ENCODE measurements around the gene THRB.

THRB gene

GRCh38 chr3:24526640-24527212 lies 32.1 kb upstream of the THRB start:
- no peak overlapping the region for H3K27ac ChIP-seq
- H3K9ac ChIP-seq (ENCODE audit: insufficient read length) = no peak overlapping the region
- no peaks in the 10 kb centered on the region for H3K9me3 ChIP-seq (ENCODE audit: low read depth, low read length)
- no peaks in the 10 kb centered on the region for H3K36me3 ChIP-seq (ENCODE audit: insufficient read depth, low read length)
- no peak for TF ChIP-seq POLR2AphosphoS5 (IDR thresholded peaks at IDR 0.05; ENCODE audit: borderline replicate concordance, low read depth, low read length)
- TF ChIP-seq EZH2 (IDR thresholded peaks at IDR 0.05) = no peak
- no peak for TF ChIP-seq FOXP2 (optimal IDR thresholded peaks at IDR 0.05; ENCODE audit: control extremely low read depth, extremely low read length, insufficient read depth)
- no peak overlapping the region for H3K4me3 ChIP-seq
- no peak for DNase-seq (ENCODE audit: low read depth, low spot score)

GRCh38 chr3:24525557-24525956 lies 30.9 kb upstream of the THRB start:
- Histone ChIP-seq H3K9ac (ENCODE audit: insufficient read length) (no peak overlapping the region), H3K27ac (no peak overlapping the region), H3K9me3 (ENCODE audit: low read depth, low read length) (no peaks in the 10 kb centered on the region), H3K36me3 (ENCODE audit: insufficient read depth, low read length) (no peaks in the 10 kb centered on the region), H3K4me3 (no peak overlapping the region)
- DNase-seq (ENCODE audit: low read depth, low spot score) = no peak
- TF ChIP-seq POLR2AphosphoS5 (IDR thresholded peaks at IDR 0.05; ENCODE audit: borderline replicate concordance, low read depth, low read length) (no peak), FOXP2 (optimal IDR thresholded peaks at IDR 0.05; ENCODE audit: control extremely low read depth, extremely low read length, insufficient read depth) (no peak), EZH2 (IDR thresholded peaks at IDR 0.05) (no peak)

- H3K36me3 ChIP-seq (ENCODE audit: insufficient read depth, low read length) = no peaks in the 10 kb centered on the region
Measured at GRCh38 chr3:24525022-24525421, 30.4 kb upstream of the THRB start.

GRCh38 chr3:24523988-24524727 lies 29.5 kb upstream of the THRB start:
- no peak for TF ChIP-seq EZH2 (IDR thresholded peaks at IDR 0.05)
- no peak for TF ChIP-seq POLR2AphosphoS5 (IDR thresholded peaks at IDR 0.05; ENCODE audit: borderline replicate concordance, low read depth, low read length)
- no peak for TF ChIP-seq FOXP2 (optimal IDR thresholded peaks at IDR 0.05; ENCODE audit: control extremely low read depth, extremely low read length, insufficient read depth)
- no peak overlapping the region for H3K27ac ChIP-seq

More at GRCh38 chr3:24525022-24525421, 30.4 kb upstream of the THRB start:
- H3K4me3 ChIP-seq = no peak overlapping the region
- H3K9ac ChIP-seq (ENCODE audit: insufficient read length) = no peak overlapping the region
- H3K27ac ChIP-seq = no peak overlapping the region
- no peaks in the 10 kb centered on the region for H3K9me3 ChIP-seq (ENCODE audit: low read depth, low read length)
- no peak for TF ChIP-seq FOXP2 (optimal IDR thresholded peaks at IDR 0.05; ENCODE audit: control extremely low read depth, extremely low read length, insufficient read depth)
- TF ChIP-seq POLR2AphosphoS5 (IDR thresholded peaks at IDR 0.05; ENCODE audit: borderline replicate concordance, low read depth, low read length) = no peak
- no peak for TF ChIP-seq EZH2 (IDR thresholded peaks at IDR 0.05)
- no peak for DNase-seq (ENCODE audit: low read depth, low spot score)

GRCh38 chr3:24523215-24523614 lies 28.6 kb upstream of the THRB start:
- H3K4me3 ChIP-seq = no peak overlapping the region
- no peak for TF ChIP-seq FOXP2 (optimal IDR thresholded peaks at IDR 0.05; ENCODE audit: control extremely low read depth, extremely low read length, insufficient read depth)
- no peak for TF ChIP-seq EZH2 (IDR thresholded peaks at IDR 0.05)
- TF ChIP-seq POLR2AphosphoS5 (IDR thresholded peaks at IDR 0.05; ENCODE audit: borderline replicate concordance, low read depth, low read length) = no peak
- H3K27ac ChIP-seq = no peak overlapping the region
- no peaks in the 10 kb centered on the region for H3K9me3 ChIP-seq (ENCODE audit: low read depth, low read length)
- H3K9ac ChIP-seq (ENCODE audit: insufficient read length) = no peak overlapping the region
- H3K36me3 ChIP-seq (ENCODE audit: insufficient read depth, low read length) = no peaks in the 10 kb centered on the region
- DNase-seq (ENCODE audit: low read depth, low spot score) = no peak

More at GRCh38 chr3:24523988-24524727, 29.5 kb upstream of the THRB start:
- Histone ChIP-seq H3K9ac (ENCODE audit: insufficient read length) (no peak overlapping the region), H3K9me3 (ENCODE audit: low read depth, low read length) (no peaks in the 10 kb centered on the region), H3K4me3 (no peak overlapping the region), H3K36me3 (ENCODE audit: insufficient read depth, low read length) (no peaks in the 10 kb centered on the region)
- no peak for DNase-seq (ENCODE audit: low read depth, low spot score)

GRCh38 chr3:24522146-24522579 lies 27.5 kb upstream of the THRB start:
- no peaks in the 10 kb centered on the region for H3K36me3 ChIP-seq (ENCODE audit: insufficient read depth, low read length)
- H3K4me3 ChIP-seq = no peak overlapping the region
- H3K9me3 ChIP-seq (ENCODE audit: low read depth, low read length) = no peaks in the 10 kb centered on the region
- no peak overlapping the region for H3K9ac ChIP-seq (ENCODE audit: insufficient read length)
- DNase-seq (ENCODE audit: low read depth, low spot score) = no peak
- TF ChIP-seq EZH2 (IDR thresholded peaks at IDR 0.05) = no peak
- no peak for TF ChIP-seq POLR2AphosphoS5 (IDR thresholded peaks at IDR 0.05; ENCODE audit: borderline replicate concordance, low read depth, low read length)
- TF ChIP-seq FOXP2 (optimal IDR thresholded peaks at IDR 0.05; ENCODE audit: control extremely low read depth, extremely low read length, insufficient read depth) = no peak
- no peak overlapping the region for H3K27ac ChIP-seq

- Histone ChIP-seq H3K9ac (ENCODE audit: insufficient read length) (no peak overlapping the region), H3K9me3 (ENCODE audit: low read depth, low read length) (no peaks in the 10 kb centered on the region), H3K27ac (no peak overlapping the region), H3K4me3 (peak overlapping the region; percentile 25; the same call in 1 of the 2 replicates), H3K36me3 (ENCODE audit: insufficient read depth, low read length) (no peaks in the 10 kb centered on the region)
- no peak for TF ChIP-seq FOXP2 (optimal IDR thresholded peaks at IDR 0.05; ENCODE audit: control extremely low read depth, extremely low read length, insufficient read depth)
- TF ChIP-seq EZH2 (IDR thresholded peaks at IDR 0.05) = peak; percentile 53
- no peak for DNase-seq (ENCODE audit: low read depth, low spot score)
Measured at GRCh38 chr3:24521420-24522145, 26.9 kb upstream of the THRB start.

- H3K36me3 ChIP-seq (ENCODE audit: insufficient read depth, low read length) = no peaks in the 10 kb centered on the region
- no peak overlapping the region for H3K27ac ChIP-seq
- no peak for TF ChIP-seq EZH2 (IDR thresholded peaks at IDR 0.05)
- no peak for TF ChIP-seq POLR2AphosphoS5 (IDR thresholded peaks at IDR 0.05; ENCODE audit: borderline replicate concordance, low read depth, low read length)
- no peak for TF ChIP-seq FOXP2 (optimal IDR thresholded peaks at IDR 0.05; ENCODE audit: control extremely low read depth, extremely low read length, insufficient read depth)
- H3K9ac ChIP-seq (ENCODE audit: insufficient read length) = no peak overlapping the region
- H3K9me3 ChIP-seq (ENCODE audit: low read depth, low read length) = no peaks in the 10 kb centered on the region
- DNase-seq (ENCODE audit: low read depth, low spot score) = no peak
- H3K4me3 ChIP-seq = no peak overlapping the region; the same call in 1 of the 2 replicates
Measured at GRCh38 chr3:24520976-24521419, 26.3 kb upstream of the THRB start.
